ENCODE data around the gene SULT2B1.
"Not testable (repeated sequence)": the region's sequence is repeated elsewhere in the genome, so short reads cannot be mapped to it uniquely, and the experiment has no call there.

The SULT2B1 gene

DNA sequence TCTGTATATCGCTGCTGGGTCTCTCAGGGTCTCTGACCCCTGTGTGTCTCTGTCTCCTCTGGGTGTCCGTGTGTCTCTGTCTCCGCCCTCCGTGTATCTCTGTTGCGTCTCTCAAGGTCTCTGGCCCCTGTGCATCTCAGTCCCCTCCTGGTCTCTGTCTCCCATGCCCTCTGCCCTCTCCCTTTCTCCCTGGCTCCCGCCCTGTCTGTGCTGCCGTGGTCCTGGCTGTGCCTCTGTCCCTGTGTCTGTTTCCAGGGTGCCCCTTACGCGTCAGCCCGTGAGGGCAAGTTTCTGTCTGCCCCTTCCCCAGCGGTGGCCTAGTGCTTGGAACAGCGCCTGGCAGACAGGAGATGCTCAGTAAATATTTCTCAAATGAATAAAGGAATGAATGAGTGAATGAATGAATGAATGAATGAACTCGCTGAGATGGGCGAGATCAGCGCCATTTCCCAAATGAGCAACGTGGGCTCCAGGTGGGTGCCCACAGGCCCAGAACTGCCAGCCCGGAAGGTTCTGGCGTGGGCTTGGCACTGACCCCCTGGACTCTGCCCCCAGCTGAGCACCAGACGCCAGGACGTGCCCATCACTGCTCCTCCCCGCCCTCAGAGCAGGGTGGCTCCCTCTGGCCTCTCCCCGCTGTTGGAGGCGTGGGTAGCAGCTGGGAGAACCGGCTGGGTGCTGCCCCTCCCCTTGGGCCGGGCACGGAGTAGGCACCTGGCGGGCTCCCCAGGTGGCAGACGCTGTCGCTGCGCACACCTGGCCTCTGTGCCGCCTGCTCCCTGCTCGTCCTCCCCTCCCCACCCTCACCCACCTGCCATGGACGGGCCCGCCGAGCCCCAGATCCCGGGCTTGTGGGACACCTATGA lies at the start of gene SULT2B1:
TSS of gene SULT2B1 (plus strand) at position 736 of the 866 bp plus-strand sequence. CDS start at position 817, 81 bp downstream.
- DNase-seq (ENCODE audit: low read depth in 1 of 2, low spot score in 1 of 2), result no peak

DNA sequence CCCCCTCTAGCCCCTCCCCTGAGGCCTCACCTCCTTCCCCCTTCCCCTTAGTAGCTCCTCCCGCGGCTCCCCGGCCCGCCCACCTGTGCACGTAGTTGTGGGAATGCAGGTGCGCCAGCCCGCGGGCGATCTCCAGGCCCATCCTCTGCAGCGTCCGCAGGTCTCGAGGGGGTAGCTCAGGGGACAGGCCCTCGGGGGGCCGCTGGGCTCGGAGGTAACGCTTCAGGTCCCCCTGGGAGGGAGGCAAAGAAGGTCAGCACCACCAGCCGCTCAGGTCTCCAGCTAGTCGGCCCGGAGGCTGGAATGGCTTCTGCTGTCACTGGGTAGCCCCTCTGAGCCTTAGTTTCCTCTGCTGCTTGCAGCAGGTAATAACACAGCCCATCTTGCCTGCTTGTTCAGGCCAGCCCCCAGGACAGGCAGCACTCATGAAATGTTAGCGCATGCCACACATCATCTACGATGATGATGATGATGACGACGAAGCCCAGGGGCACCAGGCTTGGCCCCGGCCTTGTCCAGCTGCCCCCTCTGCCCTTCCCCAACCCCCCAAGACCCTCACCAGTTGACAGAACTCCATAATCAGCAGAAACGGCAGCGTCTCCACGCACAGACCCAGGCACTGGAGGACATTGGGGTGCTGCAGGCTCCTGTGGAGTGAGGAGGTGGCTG lies 49.5 kb upstream of the SULT2B1 start:
- no peak for DNase-seq (ENCODE audit: low read depth in 1 of 2, low spot score in 1 of 2)

DNA sequence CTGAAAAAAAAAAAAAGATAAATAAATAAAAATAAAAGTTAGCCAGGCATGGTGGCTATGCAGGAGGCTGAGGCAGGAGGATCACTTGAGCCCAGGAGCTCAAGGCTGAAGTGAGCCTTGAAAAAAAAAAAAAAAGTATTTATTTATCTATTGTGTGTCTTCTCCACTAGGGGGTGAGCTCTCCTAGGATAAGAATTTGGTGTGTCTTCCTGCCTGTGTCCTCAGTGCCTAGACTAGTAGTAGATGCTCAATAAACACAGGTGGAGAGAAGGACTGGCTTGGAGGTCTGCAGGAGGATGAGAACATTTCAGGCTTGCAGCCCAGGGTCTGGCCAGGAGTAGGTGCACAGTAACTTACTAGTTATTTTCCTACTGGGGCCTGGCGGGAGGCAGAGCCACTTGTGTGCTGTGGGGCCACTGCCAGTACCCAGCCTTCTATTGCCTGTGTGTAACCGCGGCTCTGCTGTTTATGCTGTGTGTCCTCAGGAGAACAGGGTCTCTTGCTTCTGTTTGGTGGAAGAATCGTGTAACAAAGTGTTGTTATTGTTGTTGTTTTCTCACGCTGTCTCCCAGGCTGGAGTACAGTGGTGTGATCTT lies 45.7 kb upstream of the SULT2B1 start:
- DNase-seq (ENCODE audit: low read depth in 1 of 2, low spot score in 1 of 2), result no peak

DNA sequence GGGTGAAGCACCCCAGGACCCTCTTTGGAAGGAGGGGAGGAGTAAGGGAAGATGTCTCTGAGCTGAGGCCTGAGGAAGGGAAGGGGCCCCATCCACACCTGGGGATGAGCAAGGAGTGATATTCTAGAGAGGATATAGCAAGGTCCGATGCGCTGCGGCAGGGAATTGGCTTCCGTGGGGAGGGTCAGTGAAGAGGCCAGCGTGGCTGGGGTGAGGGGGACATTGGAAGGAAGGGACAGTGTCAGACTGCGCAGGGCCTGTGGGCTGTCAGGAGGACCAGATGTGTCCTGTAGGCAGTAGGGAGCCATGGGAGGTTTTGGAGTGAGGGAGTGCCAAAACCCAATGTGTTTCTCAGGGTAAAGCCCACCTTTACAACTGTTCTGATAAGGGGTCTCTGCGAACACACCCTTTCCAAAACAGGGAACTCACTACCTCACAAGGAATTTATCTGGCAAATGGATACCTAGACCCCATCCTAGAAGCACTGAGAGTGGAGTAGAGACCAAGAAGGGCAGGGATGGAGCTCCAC lies 44.0 kb upstream of the SULT2B1 start:
- no peak for DNase-seq (ENCODE audit: low read depth in 1 of 2, low spot score in 1 of 2)

DNA sequence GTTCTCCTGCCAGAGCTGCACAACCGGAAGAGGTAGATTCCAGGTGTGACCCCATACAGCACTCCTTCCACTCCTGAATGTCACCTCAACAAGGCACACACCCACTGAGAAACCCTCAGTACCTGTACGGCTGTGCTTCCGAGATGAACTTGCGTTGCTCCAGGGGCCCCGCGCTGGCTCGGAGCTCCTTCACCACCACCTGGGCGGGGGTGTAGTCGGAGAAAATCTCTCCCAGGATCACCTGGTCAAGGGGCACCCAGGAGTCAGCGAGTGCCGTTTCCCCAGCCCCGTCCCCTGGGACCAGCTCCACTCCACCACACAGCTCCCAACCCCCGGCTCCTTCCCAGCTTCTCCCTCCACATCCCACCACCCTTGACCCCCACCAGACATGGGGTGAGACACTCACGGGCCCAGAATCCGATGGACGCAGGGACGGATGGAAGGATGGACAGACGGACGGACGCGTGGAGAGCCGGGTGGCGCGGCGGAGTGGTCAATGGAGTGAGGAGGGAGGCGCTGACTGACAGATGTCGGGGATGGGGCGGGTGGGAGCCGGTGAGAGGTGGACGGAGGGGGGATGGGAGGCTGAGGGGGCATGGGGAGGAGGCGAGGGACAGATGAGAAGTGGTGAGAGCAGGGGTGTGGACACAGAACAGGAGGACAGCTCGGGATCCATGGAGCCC lies 43.1 kb upstream of the SULT2B1 start:
- no peak for DNase-seq (ENCODE audit: low read depth in 1 of 2, low spot score in 1 of 2)

DNA sequence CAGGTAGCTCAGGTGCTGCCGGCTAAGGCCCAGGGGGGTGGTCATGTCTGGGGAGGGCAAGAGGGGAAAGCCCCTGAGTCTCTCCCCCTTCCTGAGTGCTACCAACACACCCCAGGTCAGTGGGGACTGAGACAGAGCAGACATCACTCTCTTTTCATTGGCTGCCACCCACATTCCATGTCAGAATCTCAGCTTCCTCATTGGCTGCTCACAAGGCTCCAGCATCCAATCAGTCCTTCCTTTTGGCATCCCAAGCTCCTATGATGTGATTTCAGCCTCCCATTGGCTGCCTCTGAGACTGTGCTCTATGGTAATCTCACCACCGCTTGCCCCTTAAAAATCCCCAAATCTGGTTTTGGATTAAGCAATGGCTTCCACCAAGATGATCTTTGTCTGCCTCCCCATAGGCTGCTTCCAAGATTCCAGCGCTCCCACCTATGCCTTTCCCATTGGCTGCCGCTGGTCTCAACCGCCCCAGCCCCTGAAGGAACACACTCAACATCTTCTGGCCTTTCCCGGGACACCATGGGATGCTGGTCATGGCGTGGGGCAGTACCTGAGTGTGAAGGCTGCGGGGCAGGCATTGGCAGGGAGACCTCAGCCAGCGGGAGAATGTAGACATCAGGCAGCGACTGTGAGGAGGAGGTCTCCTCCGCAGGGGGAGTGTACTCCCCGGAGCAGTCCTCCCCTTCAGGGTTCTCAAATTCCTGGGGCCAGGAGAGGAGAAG lies 42.3 kb upstream of the SULT2B1 start:
- DNase-seq (ENCODE audit: low read depth in 1 of 2, low spot score in 1 of 2), result no peak

DNA sequence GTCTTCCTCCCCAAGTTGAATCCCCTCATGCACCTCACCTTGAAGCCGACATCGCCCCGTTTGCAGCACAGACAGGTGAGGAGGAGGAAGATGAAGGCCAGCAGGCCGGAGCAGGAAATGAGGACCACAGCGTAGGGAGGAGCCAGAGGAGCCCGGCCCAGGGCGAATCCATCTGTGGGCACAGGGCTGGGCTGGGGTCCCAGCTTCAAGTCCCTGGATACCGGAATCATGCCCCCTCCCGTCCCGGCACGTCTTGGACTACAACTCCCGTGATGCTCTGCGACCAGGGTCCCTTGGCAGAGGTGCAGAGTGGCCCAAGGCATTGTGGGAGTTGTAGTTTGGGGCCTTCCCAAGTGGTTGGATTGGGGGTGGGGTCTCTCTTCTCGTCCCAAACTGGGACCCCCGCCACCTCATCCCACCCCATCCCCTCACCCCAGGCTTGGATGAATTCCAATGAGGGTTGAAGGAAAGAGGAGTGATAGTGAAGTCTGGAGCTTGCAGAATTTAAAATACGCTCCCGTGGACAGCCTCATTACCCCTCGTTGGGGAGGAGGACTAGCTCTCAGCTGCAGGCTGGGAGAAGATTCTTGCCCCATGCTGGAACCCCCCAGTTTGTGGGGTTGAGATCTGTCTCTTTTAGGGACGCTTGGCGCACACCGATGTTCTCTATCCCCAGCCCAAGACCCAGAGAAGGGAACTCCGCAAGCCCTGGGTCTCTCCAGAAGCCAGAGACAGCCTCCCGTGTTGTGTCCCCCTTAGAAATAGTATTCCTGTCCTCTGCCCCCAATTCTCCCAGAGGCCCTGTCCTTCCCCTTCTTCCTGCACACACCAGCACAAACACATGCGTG lies 41.3 kb upstream of the SULT2B1 start:
- peak; percentile 60 to 64 for DNase-seq (ENCODE audit: low read depth in 1 of 2, low spot score in 1 of 2)

DNA sequence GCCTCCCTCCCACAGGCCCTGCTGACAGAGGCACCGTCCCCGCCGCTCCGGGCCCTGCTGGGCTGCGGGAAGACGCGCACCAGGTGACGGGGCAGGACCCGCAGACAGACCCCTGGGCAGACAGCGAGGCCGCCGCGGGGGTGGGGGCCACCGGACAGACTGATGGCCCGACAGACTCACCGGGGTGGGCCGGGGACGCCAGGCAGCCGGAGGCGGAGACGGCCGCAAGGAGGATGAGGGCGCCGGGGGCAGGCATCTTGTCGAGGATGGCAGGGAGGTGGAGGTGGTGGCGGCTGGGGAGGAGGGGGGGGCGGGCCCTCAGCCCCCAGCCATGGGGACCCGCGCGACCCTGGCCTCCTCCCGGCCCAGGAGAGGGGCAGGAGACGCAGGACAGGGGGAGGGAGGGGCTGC lies 40.6 kb upstream of the SULT2B1 start:
- DNase-seq (ENCODE audit: low read depth in 1 of 2, low spot score in 1 of 2), result no peak

DNA sequence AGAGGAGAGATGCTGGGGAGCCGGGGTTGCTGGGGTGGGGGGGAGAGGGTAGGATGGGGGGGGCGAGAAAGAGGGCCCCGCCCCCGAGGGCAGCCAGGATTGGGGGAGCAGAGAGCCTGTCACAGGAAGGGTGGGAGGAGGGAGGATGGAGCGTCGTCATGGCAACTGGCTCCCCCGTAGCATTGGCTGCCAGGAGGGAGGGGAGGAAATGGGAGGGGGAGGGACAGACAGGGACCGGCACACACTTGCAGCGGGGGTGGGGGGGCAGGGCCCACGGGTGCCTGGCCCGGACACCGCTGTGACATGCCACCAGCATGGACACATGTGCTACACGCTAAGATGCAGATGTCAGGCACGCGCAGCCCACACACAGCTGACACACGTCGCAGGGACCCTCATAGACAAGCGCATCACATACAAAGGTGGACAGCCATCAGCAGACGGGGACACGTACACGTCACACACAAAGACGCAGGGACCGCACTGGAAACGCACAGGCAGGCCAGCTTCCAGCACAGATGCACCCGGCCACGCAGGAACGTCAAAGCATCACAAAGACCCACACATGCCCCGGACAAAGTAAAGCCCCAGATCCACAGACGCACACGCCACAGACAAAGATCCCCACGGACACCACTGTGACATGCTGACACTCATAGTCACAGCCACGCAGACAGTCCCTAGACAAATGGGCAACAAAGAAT lies 40.0 kb upstream of the SULT2B1 start, which contains the start of gene LMTK3:
TSS of gene LMTK3 (minus strand) at position 36 of the 704 bp plus-strand sequence. CDS start 259 bp downstream, outside the sequence.
- DNase-seq (ENCODE audit: low read depth in 1 of 2, low spot score in 1 of 2), result peak; percentile 61 to 70

DNA sequence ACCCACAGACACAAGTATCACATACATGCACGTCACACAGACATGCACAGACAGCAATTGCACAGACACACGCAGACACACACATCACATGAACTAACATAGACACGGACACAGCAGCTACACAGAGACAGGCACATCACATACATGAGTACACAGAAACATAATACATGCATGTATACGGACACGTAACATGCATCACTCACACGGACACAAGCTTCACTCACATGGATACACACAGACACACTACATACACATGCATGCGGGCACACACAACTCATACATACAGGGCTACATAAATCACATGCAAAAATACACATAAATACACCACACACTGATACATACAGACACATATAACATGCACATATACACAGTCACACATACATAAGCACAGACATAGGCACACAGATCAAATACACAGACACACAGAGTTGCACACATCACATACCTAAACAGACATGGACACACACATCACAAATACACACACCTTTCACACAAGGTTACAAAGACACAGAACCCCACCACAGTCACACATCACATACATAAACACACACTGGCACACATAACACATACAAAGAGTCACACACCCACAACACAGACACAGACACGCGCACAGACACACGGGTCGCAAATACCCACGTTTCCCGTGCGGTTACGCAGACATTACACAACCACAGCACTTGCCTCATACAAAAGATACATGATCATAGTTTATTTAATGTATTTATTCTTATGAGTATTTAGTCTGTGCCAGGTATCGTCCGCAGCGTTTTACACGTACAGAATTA lies 39.3 kb upstream of the SULT2B1 start:
- no peak for DNase-seq (ENCODE audit: low read depth in 1 of 2, low spot score in 1 of 2)

DNA sequence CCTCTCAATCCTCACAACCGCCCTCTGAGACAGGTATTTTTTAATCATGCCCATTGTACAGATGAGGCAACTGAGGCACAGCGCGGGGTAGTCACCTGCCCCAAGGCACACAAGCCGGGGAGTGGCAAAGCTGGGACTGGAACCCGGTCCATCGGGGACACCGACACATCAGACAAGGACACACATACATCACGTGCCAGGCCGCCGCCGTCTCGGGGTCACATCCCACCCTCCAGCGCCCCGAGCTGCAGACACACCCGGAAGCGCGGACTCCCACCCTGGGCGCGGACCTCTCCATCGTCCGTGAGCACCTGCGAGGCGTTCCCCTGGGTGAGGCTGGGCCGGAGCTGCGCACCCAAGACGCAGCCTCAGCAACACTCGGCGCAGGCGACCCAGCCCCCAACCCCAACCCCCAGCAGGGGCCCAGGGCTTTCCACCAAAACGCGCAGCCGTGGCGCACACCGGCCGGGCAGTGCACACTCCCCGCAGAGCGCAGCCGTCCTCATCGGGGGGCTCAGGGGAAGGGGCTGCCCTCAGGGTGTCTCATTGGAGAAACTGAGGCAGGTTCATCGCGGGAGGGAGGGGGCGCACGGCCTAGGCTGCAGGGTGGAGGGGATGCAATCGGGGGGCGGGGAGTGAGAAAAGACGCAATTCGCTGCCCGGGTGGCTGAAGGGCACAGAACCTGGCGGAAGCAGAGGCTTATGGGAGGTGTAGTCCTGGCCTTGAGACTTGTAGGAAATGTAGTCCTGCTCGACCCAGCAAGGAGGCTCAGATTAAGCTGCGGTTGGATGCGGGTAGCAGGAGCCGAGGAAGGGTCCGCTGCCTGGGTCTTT lies 38.5 kb upstream of the SULT2B1 start:
- peak; percentile 40 to 55 for DNase-seq (ENCODE audit: low read depth in 1 of 2, low spot score in 1 of 2)

DNA sequence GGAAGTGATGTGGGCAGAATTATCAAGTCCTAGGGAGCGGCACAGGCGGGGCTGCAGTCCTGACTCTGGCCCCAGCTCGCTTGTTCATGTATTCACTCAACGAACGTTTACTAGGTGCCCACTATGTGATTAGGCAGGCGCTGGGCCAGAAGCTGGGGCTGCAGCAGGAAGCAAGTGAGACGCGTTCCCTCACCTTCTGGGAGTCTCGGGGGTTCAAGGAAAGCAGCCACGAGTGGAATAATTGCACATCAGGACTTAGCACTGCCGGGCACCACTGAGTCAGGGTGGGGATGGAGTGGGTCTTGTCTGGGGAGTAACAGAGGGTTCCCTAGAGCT lies 37.9 kb upstream of the SULT2B1 start:
- DNase-seq (ENCODE audit: low read depth in 1 of 2, low spot score in 1 of 2), result no peak

DNA sequence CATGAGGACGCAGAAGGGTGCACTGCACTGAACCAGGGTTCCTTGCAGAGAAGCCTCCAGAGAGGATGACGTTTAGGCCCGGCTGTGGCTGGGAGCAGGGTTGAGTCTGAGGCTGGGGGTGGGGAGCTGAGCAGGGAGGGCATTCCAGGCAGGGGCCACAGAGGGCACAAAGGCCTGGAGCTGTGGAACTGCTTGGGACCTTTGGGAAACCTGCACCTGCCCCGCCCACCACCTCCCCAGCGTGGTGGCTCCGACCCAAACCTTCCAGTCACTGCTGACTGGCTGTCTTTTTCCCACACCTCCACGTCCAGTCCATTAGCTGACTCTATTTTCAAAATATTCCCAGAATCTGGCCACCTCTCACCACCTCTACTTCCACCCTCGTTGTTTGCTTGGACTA lies 35.4 kb upstream of the SULT2B1 start:
- no peak for DNase-seq (ENCODE audit: low read depth in 1 of 2, low spot score in 1 of 2)

DNA sequence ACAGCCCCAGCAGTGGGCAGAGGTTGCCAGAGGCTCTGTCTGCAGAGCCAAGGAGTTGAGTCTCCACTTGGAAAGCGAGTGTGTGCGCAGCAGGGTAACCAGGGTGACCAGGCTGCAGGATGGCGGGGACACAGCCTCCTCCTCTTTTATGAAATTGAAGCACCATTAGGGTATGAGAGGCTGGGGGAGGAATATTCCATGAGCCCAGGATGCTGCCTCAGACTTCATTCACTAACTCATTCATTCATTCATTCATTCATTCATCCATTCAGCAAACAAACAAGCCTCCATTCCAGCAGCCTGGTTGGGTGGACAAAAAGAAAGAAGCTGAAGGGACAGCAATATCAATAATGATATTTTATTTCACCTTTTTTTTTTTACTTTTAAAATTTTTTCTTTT lies 33.8 kb upstream of the SULT2B1 start:
- DNase-seq (ENCODE audit: low read depth in 1 of 2, low spot score in 1 of 2), result no peak

DNA sequence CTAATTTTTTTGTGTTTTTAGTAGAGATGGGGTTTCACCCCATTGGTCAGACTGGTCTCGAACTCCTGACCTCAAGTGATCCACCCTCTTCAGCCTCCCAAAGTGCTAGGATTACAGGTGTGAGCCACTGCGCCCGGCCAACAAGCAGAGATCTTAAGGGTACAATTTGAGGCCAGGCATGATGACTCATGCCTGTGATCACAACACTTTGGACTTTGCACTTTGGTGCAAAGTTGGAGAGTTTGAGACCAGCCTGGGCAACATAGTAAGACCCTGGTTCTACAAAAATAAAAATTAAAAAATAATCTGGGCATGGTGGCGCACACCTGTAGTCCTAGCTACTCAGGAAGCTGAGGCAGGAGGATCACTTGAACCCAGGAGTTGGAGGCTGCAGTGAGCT lies 32.5 kb upstream of the SULT2B1 start:
- not testable (repeated sequence) for DNase-seq (ENCODE audit: low read depth in 1 of 2, low spot score in 1 of 2)

DNA sequence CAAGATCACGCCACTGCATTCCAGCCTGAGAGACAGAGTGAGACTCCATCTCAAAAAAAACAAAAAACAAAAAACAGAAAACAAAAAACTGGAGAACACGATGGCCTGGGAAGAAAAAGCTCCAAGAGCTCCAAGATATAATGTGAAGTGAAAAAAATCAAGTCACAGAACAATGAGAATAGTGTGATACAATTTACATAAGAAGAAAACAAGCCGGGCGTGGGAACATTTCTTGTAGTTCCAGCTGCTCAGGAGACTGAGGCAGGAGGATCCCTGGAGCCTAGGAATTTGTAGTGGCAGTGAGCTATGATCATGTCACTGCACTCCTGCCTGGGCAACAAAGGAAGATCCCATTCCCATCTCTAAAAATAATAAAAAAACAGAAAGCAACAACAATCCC lies 31.8 kb upstream of the SULT2B1 start:
- DNase-seq (ENCODE audit: low read depth in 1 of 2, low spot score in 1 of 2), result no peak

DNA sequence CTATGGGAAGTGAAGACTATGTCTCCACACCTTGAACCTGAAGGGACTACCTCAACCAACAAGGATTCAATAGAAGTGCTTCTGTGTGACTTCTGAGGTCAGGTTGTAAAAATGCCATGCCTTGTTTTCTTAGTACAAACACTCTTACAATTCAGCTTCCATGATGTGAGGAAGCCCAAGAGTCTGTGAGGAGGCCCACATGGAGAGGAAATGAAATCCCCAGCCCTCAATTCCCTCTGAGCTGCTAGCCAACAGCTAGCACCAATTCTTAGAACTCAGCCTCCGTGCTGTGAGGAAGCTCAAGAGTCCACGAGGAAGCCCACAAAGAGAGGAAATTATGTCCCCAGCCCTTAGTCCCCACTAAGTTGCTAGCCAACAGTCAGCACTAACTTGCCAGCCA lies 27.8 kb upstream of the SULT2B1 start:
- DNase-seq (ENCODE audit: low read depth in 1 of 2, low spot score in 1 of 2), result no peak

Data from activated T-helper 1 cell treated with anti-CD3 and anti-CD28 coated beads, Interleukin-2, amount 50 U/mL, for 16 hours (primary cell).